GM21390 (cell line): ENCODE measurements around the gene STX1B.
"Not testable (repeated sequence)": the region's sequence is repeated elsewhere in the genome, so short reads cannot be mapped to it uniquely, and the experiment has no call there.

ENCODE experiments used
- ATAC-seq: cut with Tn5 transposase; IDR thresholded peaks from one replicate; pipeline ENCODE4 v1.9.1; 2021; ENCODE audit not compliant: unreplicated experiment

STX1B gene

GRCh38 chr16:31016018-31016417, 5.6 kb upstream of the STX1B start:
- ATAC-seq, result no peak

- not testable (repeated sequence) for ATAC-seq
These were observed 2.9 kb upstream of the STX1B start for GRCh38 chr16:31013292-31013691.

- ATAC-seq, result not testable (repeated sequence)
These were observed 1.4 kb upstream of the STX1B start for GRCh38 chr16:31011815-31012214.

- no peak for ATAC-seq
These were observed 399 bp downstream of the STX1B start for GRCh38 chr16:31009894-31010584.

- no peak for ATAC-seq
These were observed 1.3 kb downstream of the STX1B start for GRCh38 chr16:31009120-31009519.

- ATAC-seq, result no peak
These were observed 1.9 kb downstream of the STX1B start for GRCh38 chr16:31008551-31008950.

GRCh38 chr16:31008149-31008548, 2.3 kb downstream of the STX1B start:
- no peak for ATAC-seq

GRCh38 chr16:31007684-31008083, 2.8 kb downstream of the STX1B start:
- ATAC-seq, result no peak

GRCh38 chr16:31006589-31006988, 3.8 kb downstream of the STX1B start:
- ATAC-seq, result no peak

GRCh38 chr16:31006086-31006385, 4.4 kb downstream of the STX1B start:
- no peak for ATAC-seq

- no peak for ATAC-seq
These were observed 4.9 kb downstream of the STX1B start for GRCh38 chr16:31005350-31006085.

- no peak for ATAC-seq
These were observed 5.8 kb downstream of the STX1B start for GRCh38 chr16:31004658-31005057.

- no peak for ATAC-seq
These were observed 6.7 kb downstream of the STX1B start for GRCh38 chr16:31003744-31004143.

- no peak for ATAC-seq
These were observed 7.5 kb downstream of the STX1B start for GRCh38 chr16:31002862-31003341.

- ATAC-seq, result no peak
These were observed 8.2 kb downstream of the STX1B start for GRCh38 chr16:31002250-31002700.

GRCh38 chr16:31001507-31002249, 8.8 kb downstream of the STX1B start:
- ATAC-seq, result no peak

- no peak for ATAC-seq
These were observed 9.6 kb downstream of the STX1B start for GRCh38 chr16:31000671-31001382.

- no peak for ATAC-seq
These were observed 11.3 kb downstream of the STX1B start for GRCh38 chr16:30998852-30999761.

GRCh38 chr16:30997725-30998711, 12.4 kb downstream of the STX1B start:
- no peak for ATAC-seq
